Measurements from ENCODE around the gene RLN3. TPM values are rescaled to one million over a fixed set of nuclear protein-coding genes. Genes with fewer than 3 reads are reported as not detected.
A peak's percentile ranks its signal among the peaks of the same experiment; 100 is the strongest.

The RLN3 gene
- total RNA-seq, 1 donor = not detected

DNA sequence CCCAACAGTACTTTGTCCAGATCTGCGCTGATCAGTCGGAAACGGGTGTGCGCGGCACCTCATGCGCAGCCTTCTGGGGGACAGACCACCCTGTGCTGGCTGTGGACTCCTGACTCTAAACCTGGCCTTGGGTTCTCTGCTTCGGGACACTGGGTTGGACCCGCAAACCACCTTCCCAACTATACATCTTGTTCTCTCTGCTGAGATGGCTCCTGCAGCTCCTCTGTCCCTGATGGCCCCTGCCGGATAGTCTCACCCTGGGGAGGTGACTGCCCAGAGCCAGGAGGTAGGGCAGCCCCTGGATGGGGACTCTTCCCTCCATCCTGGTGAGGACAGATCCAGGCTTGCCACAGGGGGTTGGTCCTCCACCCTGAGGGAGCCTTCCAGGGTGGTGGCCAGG lies 45.2 kb upstream of the RLN3 start:
- H2AFZ ChIP-seq (ENCODE audit: low read length) = no peak overlapping the region

GRCh38 chr19:13983213-13983889 lies 44.6 kb upstream of the RLN3 start:
- Histone ChIP-seq H3K9me3 (ENCODE audit: low read depth, low read length) (no peaks in the 10 kb centered on the region), H3K36me3 (ENCODE audit: insufficient read depth, low read length) (peaks cover 5% of the 10 kb centered on the region), H3K4me1 (ENCODE audit: insufficient read depth, low read length) (peaks cover 8% of the 10 kb centered on the region), H4K20me1 (ENCODE audit: insufficient read depth, low read length) (no peaks in the 10 kb centered on the region), H2AFZ (ENCODE audit: low read length) (no peak overlapping the region), H3K4me3 (ENCODE audit: insufficient read depth, low read length) (no peak overlapping the region), H3K27me3 (ENCODE audit: insufficient read depth, low read length) (no peaks in the 10 kb centered on the region), H3K27ac (ENCODE audit: low read depth, low read length) (no peak overlapping the region), H3K4me2 (ENCODE audit: insufficient read depth, low read length) (no peak overlapping the region), H3K79me2 (ENCODE audit: insufficient read depth, low read length) (no peaks in the 10 kb centered on the region)
- no peak for TF ChIP-seq CTCF (IDR thresholded peaks at IDR 0.05; ENCODE audit: extremely low read depth, low read depth, low read length)
- DNase-seq (ENCODE audit: insufficient read length, low spot score, missing footprints) = peak; percentile 86

More for the DNA sequence above, 45.2 kb upstream of the RLN3 start:
- no peak for TF ChIP-seq CTCF (IDR thresholded peaks at IDR 0.05; ENCODE audit: extremely low read depth, low read depth, low read length)
- no peaks in the 10 kb centered on the region for H3K79me2 ChIP-seq (ENCODE audit: insufficient read depth, low read length)
- no peak overlapping the region for H3K4me2 ChIP-seq (ENCODE audit: insufficient read depth, low read length)
- H3K27ac ChIP-seq (ENCODE audit: low read depth, low read length) = no peak overlapping the region
- no peak overlapping the region for H3K4me3 ChIP-seq (ENCODE audit: insufficient read depth, low read length)
- no peaks in the 10 kb centered on the region for H3K9me3 ChIP-seq (ENCODE audit: low read depth, low read length)
- peaks cover 8% of the 10 kb centered on the region for H3K4me1 ChIP-seq (ENCODE audit: insufficient read depth, low read length)
- peaks cover 5% of the 10 kb centered on the region for H3K36me3 ChIP-seq (ENCODE audit: insufficient read depth, low read length)
- no peaks in the 10 kb centered on the region for H4K20me1 ChIP-seq (ENCODE audit: insufficient read depth, low read length)
- DNase-seq (ENCODE audit: insufficient read length, low spot score, missing footprints) = peak; percentile 64
- H3K27me3 ChIP-seq (ENCODE audit: insufficient read depth, low read length) = no peaks in the 10 kb centered on the region

GRCh38 chr19:13984186-13984585 lies 43.8 kb upstream of the RLN3 start:
- Histone ChIP-seq H2AFZ (ENCODE audit: low read length) (no peak overlapping the region), H3K36me3 (ENCODE audit: insufficient read depth, low read length) (peaks cover 5% of the 10 kb centered on the region), H3K4me2 (ENCODE audit: insufficient read depth, low read length) (no peak overlapping the region), H3K9me3 (ENCODE audit: low read depth, low read length) (no peaks in the 10 kb centered on the region), H4K20me1 (ENCODE audit: insufficient read depth, low read length) (no peaks in the 10 kb centered on the region), H3K27ac (ENCODE audit: low read depth, low read length) (no peak overlapping the region), H3K4me1 (ENCODE audit: insufficient read depth, low read length) (peaks cover 8% of the 10 kb centered on the region), H3K27me3 (ENCODE audit: insufficient read depth, low read length) (no peaks in the 10 kb centered on the region), H3K4me3 (ENCODE audit: insufficient read depth, low read length) (no peak overlapping the region), H3K79me2 (ENCODE audit: insufficient read depth, low read length) (no peaks in the 10 kb centered on the region)
- peak; percentile 76 for DNase-seq (ENCODE audit: insufficient read length, low spot score, missing footprints)
- no peak for TF ChIP-seq CTCF (IDR thresholded peaks at IDR 0.05; ENCODE audit: extremely low read depth, low read depth, low read length)

GRCh38 chr19:13984875-13985741 lies 42.8 kb upstream of the RLN3 start:
- Histone ChIP-seq H3K4me1 (ENCODE audit: insufficient read depth, low read length) (peaks cover 8% of the 10 kb centered on the region), H3K36me3 (ENCODE audit: insufficient read depth, low read length) (peaks cover 5% of the 10 kb centered on the region), H4K20me1 (ENCODE audit: insufficient read depth, low read length) (no peaks in the 10 kb centered on the region), H2AFZ (ENCODE audit: low read length) (no peak overlapping the region), H3K4me2 (ENCODE audit: insufficient read depth, low read length) (no peak overlapping the region), H3K27me3 (ENCODE audit: insufficient read depth, low read length) (no peaks in the 10 kb centered on the region), H3K79me2 (ENCODE audit: insufficient read depth, low read length) (no peaks in the 10 kb centered on the region), H3K4me3 (ENCODE audit: insufficient read depth, low read length) (no peak overlapping the region), H3K27ac (ENCODE audit: low read depth, low read length) (no peak overlapping the region), H3K9me3 (ENCODE audit: low read depth, low read length) (no peaks in the 10 kb centered on the region)
- DNase-seq (ENCODE audit: insufficient read length, low spot score, missing footprints) = peak; percentile 86
- TF ChIP-seq CTCF (IDR thresholded peaks at IDR 0.05; ENCODE audit: extremely low read depth, low read depth, low read length) = no peak

Data from osteoblast (primary cell).